Stimulated activated CD8-positive, alpha-beta memory T cell treated with anti-CD3 and anti-CD28 coated beads, Interleukin-4, amount 100 ng/mL, for 24 hours (primary cell): ENCODE measurements around the gene LHFPL6.

Experiments
- DNase-seq: peaks from one replicate; pipeline ENCODE4 v3.0.0-alpha.2; 2020; ENCODE audit warnings: low read depth

LHFPL6 gene

GRCh38 chr13:39554371-39554770, 48.6 kb downstream of the LHFPL6 start:
- DNase-seq: no peak

GRCh38 chr13:39552246-39552645, 50.7 kb downstream of the LHFPL6 start:
- no peak for DNase-seq

- no peak for DNase-seq
Observed at GRCh38 chr13:39550931-39551330, 52.1 kb downstream of the LHFPL6 start.

- DNase-seq: no peak
Observed at GRCh38 chr13:39547108-39547507, 55.9 kb downstream of the LHFPL6 start.

- DNase-seq: no peak
Observed at GRCh38 chr13:39542361-39542760, 60.6 kb downstream of the LHFPL6 start.

- DNase-seq: no peak
Observed at GRCh38 chr13:39540929-39541605, 61.9 kb downstream of the LHFPL6 start.

GRCh38 chr13:39538816-39539790, 63.9 kb downstream of the LHFPL6 start:
- no peak for DNase-seq

GRCh38 chr13:39536906-39537305, 66.1 kb downstream of the LHFPL6 start:
- DNase-seq: no peak

GRCh38 chr13:39536274-39536673, 66.7 kb downstream of the LHFPL6 start:
- no peak for DNase-seq

- no peak for DNase-seq
Observed at GRCh38 chr13:39533651-39534150, 69.3 kb downstream of the LHFPL6 start.

- no peak for DNase-seq
Observed at GRCh38 chr13:39531646-39532045, 71.3 kb downstream of the LHFPL6 start.

GRCh38 chr13:39530916-39531315, 72.1 kb downstream of the LHFPL6 start:
- no peak for DNase-seq

GRCh38 chr13:39528661-39528980, 74.4 kb downstream of the LHFPL6 start:
- DNase-seq: no peak

- no peak for DNase-seq
Observed at GRCh38 chr13:39527961-39528660, 74.9 kb downstream of the LHFPL6 start.

GRCh38 chr13:39527301-39527700, 75.7 kb downstream of the LHFPL6 start:
- no peak for DNase-seq

GRCh38 chr13:39526499-39526898, 76.5 kb downstream of the LHFPL6 start:
- DNase-seq: no peak

- no peak for DNase-seq
Observed at GRCh38 chr13:39525506-39525905, 77.5 kb downstream of the LHFPL6 start.

GRCh38 chr13:39524795-39525194, 78.2 kb downstream of the LHFPL6 start:
- DNase-seq: no peak

GRCh38 chr13:39522329-39522728, 80.7 kb downstream of the LHFPL6 start:
- DNase-seq: no peak

GRCh38 chr13:39521701-39522100, 81.3 kb downstream of the LHFPL6 start:
- DNase-seq: no peak

GRCh38 chr13:39516096-39516495, 86.9 kb downstream of the LHFPL6 start:
- DNase-seq: no peak

GRCh38 chr13:39515224-39515714, 87.7 kb downstream of the LHFPL6 start:
- DNase-seq: no peak
